ENCODE measurements around the gene CDK4.

Gene CDK4

DNA sequence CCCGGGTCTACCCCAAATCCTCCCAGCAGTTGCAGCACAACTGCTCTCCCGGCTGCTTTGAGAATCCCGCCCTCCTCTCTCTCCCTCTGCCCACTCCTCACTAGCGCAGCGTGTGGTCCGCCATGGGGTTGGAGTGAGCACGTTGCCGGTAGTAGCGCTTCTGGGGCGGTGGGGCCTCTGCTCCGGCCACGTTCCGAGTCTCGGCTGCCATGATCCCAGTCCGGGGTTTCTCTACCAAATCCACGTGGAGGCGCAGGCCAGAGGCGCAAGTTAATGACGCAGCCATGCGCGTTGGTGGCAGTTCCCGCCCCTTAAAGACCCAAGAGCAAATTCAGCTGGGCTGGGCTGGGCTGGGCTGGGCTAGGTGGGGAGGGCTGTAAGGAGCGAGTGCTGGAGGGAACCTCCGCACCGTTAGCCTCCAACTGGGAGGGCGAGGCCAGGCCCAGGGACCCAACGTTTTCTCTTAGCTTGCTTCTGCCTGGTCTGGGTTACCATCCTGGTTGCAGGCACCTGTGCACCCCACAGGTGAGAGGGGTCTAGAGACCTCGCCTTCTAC is 19.8 kb upstream of the CDK4 start, which contains the start of gene METTL1:
TSS of gene METTL1 (minus strand) at position 233 of the 556 bp plus-strand sequence. CDS start at position 211, 22 bp downstream.
- peak; percentile 97 for DNase-seq

- DNase-seq: peak; percentile 92
Measured at GRCh38 chr12:57771236-57771872, 19.2 kb upstream of the CDK4 start.

- no peak for DNase-seq
Measured at GRCh38 chr12:57770734-57771133, 18.6 kb upstream of the CDK4 start.

DNA sequence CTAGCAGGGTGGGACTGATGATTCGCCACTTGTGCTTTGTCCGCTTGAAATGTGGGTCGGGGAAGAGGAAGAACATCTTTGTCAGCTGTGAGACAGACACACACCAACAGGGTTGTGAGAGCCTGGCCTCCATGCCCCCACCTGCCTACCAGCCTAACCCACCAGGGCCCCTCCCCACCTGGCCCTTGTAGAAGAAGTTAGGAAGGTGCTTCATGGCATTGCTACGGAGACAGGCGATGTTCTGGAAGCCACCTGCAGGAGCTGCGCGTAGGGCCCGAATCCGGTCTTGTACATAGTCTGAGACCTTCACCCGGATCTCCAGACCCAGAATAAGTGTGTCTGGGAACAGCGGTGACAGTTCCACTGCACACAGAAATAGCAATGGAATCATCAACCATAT is 17.5 kb upstream of the CDK4 start:
- no peak for DNase-seq

- DNase-seq: no peak
Measured at GRCh38 chr12:57767876-57768275, 15.8 kb upstream of the CDK4 start.

DNA sequence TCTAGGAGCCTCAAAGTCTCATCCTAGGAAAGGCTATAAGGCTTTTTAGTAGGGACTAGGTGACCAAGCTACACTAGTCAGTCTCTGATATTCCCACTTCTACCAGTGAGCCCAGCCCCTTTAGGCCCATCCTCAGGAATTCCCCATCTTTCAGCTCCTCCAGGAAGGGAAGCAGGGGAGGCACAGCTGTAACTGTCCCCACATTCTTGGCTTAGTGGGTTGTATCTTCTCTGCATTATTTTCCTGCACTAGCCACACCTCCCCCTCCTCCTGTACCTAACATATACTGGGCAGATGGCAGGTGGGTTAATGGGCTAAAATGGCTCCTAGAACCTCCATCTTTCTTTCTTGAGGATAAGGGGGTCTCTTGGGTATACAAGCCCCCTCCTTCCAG is 15.2 kb upstream of the CDK4 start:
- no peak for DNase-seq

GRCh38 chr12:57766464-57767304 is 14.6 kb upstream of the CDK4 start, which contains the start of gene CYP27B1:
Gene CYP27B1, minus strand, starts transcription at chr12:57767078. Its CDS starts 37 bp downstream, at chr12:57767041.
- no peak for DNase-seq

- DNase-seq: no peak
Measured at GRCh38 chr12:57765698-57766463, 13.8 kb upstream of the CDK4 start.

GRCh38 chr12:57765003-57765697 is 13.0 kb upstream of the CDK4 start:
- peak; percentile 25 for DNase-seq

DNA sequence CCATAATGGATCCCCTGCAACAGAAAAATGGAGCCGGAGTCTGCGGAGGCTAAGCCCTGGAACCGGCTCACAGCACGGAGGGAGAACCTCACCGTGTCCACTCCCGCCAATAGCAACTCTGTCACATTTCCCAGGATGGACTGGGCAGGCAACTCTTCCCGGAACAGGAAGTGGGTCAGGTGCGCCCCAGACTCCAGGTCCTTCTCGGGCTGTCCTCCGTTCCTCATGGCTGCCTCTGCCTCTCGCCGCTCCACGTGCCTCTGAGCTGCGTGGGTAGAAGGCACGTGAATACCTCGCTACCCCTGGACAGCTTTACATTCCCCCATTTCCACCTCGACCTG is 12.5 kb upstream of the CDK4 start:
- no peak for DNase-seq

DNA sequence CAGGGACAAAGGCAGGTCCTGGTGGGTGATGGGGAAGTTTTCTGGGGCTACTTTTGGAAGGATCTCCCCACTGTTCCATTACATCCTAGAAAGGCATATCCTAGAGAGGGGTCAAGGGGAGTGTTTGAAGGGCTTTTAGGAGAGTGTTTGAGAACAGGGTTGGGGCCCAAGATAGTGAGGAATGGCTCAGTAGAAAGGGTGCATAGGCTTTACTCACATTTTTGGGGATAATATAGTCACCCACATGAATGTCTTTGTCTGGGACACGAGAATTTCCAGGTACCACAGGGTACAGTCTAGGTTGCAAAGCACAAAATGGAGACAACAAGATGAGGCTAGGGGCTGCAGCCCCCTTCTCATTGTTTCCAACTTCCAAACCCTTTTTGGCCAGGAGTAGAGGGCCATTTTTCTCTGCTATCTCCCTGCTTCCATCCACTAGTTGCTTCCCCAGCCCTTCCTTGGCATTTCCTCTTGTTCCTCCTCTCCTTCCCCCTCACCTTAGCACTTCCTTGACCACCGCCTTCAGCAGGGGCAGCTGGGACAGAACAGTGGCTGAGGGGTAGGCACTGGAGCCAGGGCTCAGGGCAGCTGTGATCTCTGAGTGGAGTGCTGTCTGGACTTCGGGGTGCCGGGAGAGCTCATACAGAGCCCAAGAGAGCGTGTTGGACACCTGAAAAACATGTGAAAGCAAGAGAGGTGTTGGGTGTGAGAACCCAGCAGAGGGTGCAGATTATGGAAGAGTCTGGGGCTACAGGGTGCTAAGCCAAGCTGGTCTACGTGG is 12.0 kb upstream of the CDK4 start:
- DNase-seq: no peak

DNA sequence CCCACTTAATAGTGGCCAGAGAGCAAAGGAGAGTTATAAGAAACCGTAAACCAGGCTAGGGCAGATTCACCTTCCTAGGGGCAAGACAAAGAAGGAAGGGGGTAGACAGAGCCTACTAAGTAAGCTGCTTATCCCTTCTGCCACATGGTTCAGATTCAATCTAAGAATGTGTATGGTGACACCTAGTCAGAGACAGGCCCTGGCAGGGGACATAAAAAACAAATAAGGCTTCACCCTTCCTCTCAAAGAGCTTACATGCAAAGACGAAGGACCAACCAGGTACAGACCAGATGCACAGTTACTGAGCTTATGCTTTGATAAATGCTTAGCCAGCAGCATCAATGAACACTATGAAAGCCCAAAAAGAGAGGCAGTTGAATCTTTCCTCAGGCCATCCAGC is 10.4 kb upstream of the CDK4 start:
- DNase-seq: no peak

DNA sequence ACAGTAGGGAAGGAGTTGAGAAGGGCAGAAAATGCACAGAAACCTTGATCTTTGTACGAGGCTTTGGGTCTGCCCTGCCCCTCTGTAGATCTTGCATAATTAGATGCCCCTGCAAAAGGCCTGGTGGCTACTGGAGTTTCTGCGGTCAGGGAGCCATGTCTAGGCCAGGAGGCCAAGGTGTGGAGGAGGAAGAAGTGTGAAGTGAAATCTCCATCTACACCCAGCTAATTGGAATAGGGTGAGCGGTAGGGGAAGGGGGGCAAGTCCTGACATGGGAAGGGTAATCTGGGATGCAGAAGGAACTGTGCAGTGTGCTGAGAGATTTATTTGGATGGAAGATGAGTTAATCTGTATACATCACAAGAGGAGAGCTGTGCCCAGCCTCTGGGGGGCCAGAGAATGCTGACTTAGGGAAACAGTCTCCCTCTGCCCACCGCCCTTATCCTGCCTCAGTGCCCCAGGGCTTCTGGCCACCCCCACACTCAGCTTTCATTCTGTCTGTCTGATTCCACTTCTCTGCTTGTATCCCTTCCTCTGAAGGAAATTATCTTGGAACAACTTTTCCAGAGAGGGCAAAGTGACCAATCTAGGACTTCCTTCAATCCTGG is 9.4 kb upstream of the CDK4 start:
- no peak for DNase-seq

DNA sequence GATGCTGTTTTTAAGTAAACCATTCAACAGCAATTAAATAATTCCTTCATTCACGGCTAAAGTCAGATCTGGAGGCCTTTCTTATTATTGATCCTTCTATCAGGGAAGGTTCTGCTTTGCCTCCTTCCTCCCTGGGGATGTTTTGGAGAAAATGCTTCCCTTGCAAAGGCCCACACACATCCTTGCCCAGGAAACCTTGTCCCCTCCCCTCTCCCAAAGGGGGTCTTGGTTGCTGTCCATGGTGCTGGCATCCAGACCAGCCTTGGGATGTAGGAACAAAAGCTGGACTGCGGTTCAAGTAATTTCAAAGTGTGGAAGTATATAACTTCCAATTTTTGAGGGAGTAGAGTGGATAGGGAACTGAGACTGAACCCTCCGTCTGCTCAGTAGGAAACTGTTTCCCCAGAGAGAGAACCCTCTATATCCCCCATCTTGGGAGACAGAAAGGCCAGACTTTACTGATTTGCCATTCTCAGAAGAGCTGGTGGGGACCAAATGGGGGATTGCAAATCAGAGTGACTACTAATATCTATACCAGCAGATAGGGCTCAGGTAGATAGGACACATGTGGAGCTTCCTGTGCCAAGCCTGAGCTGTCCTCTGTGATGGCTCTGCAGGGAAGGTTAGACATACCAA is 8.4 kb upstream of the CDK4 start:
- no peak for DNase-seq

DNA sequence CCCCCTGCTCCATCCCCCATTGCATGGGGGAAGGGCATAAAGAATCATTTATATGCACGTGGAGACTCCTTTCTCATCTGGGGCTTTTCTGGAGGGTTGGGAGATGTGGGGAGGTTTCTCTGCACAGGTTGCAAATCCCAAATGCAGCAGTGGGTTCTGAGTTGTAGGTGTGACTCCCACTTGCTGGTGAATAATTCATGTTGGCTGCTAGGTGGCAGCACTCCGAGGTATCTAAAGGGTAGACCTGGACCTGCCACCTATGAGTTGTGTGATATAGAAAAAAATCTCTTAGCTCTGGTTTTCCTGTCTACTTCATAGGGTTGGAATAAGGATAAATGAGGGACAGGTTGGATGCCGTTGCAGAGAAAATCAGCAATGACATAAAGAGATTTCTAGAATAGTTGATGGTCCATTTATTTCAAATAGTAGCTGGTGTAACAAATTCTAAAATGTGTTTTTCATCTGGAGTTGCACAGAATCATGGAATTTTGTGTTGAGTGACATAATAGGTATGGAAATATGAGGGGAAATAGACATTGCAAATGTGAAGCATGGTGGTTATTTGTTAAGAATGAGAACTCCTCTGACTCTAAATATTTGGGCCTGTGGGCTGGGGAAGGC is 7.4 kb upstream of the CDK4 start:
- no peak for DNase-seq

GRCh38 chr12:57758552-57759359 is 6.6 kb upstream of the CDK4 start:
- no peak for DNase-seq

DNA sequence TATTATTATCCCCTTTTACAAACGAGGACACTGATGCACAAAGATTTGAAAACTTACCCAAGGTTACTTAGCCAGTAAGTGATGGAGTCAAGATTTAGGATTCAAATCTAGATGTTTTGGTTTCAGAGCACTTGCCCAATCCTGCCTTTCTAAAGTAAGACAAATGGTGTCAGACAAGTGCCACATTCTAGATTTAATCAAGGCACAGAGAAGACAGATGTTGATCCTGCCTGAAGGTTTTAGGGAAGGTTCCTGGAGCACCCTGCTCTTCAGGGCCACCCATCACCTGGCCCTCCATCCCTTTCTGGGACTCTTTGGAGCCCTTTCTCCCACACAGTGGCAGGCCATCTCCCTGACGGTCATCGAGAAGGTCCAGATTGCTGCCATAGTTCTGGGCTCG is 5.7 kb upstream of the CDK4 start:
- no peak for DNase-seq

- DNase-seq: no peak
Measured at GRCh38 chr12:57756406-57757341, 4.6 kb upstream of the CDK4 start.

All from fibroblast of skin of right quadriceps (primary cell).